K562 (cell line): ENCODE measurements around the gene RNF13. TPM values are rescaled to one million over a fixed set of nuclear protein-coding genes. Genes with fewer than 3 reads are reported as not detected.
"Not testable (repeated sequence)": the region's sequence is repeated elsewhere in the genome, so short reads cannot be mapped to it uniquely, and the experiment has no call there.

ENCODE experiments used
- ATAC-seq: fragments of 200-7000 bp; cut with Tn5 transposase; 3 replicates; pipeline ENCODE4 v1.9.1; 2020; ENCODE audit warnings: moderate library complexity
- BruUV-seq: library from RNA; stranded (reverse); fragments of 400-500 nt; replicated peaks from 2 replicates; lab custom pipeline; 2021; lab: Mats Ljungman, UMichigan
- CTCF ChIA-PET: fragments of 300-600 bp; formaldehyde crosslinking; extraction: SDS; loops from one replicate; lab custom pipeline; 2021; ENCODE audit warnings: low intra/inter-chr PET ratio; lab: Yijun Ruan, JAX
- POLR2A ChIA-PET: fragments of 300-600, 350-650 bp; sonication (Branson Sonifier 250); formaldehyde crosslinking; extraction: SDS; loops from one replicate; lab custom pipeline; 2021; ENCODE audit warnings: antibody characterized with exemption, inconsistent platforms; lab: Yijun Ruan, JAX
- DNase-seq, 4 experiments: peaks; one replicate each; pipeline versions ENCODE4 v3.0.0 to v3.0.0-alpha.2; 2011 to 2018; ENCODE audit warnings: low spot score in 3 of 4, mixed read lengths in 3 of 4; ENCODE audit errors: extremely low read depth in 1 of 4
- FAIRE-seq: peaks from 2 replicates; lab custom pipeline; 2011; peaks lifted over from hg19 to GRCh38; lab: Jason Lieb, UNC
- H2AFZ ChIP-seq: 2 replicates; pipeline ENCODE4 v1.6.0; 2011; ENCODE audit warnings: low read depth, low read length, control low read depth, inconsistent platforms
- H3K27ac ChIP-seq: fragments of 200-600 bp; 3 replicates; pipeline ENCODE4 v1.8.0; 2011; ENCODE audit warnings: low read depth, mild to moderate bottlenecking, control low read depth, inconsistent platforms, low read length, moderate library complexity, mixed read lengths; ENCODE audit errors: extremely low read depth
- H3K27me3 ChIP-seq, 2 experiments: fragments of 300-600 bp in 1 of 2; 2 replicates in 1 of 2; 3 replicates in 1 of 2; pipeline versions ENCODE4 v1.6.0 to v1.8.0; 2011; ENCODE audit warnings: inconsistent platforms in 2 of 2, low read length in 2 of 2, mild to moderate bottlenecking in 1 of 2, mixed read lengths in 1 of 2, moderate library complexity in 1 of 2; ENCODE audit not compliant: control insufficient read depth in 2 of 2, insufficient read depth in 2 of 2
- H3K36me3 ChIP-seq: fragments of 300-600 bp; 3 replicates; pipeline ENCODE4 v1.8.0; 2011; ENCODE audit warnings: mild to moderate bottlenecking, low read length, inconsistent platforms; ENCODE audit not compliant: control insufficient read depth, insufficient read depth
- H3K4me1 ChIP-seq, 2 experiments: fragments of 200-600 bp in 1 of 2; replicated peaks in 1 of 2; 2 replicates in 1 of 2; 3 replicates in 1 of 2; pipeline versions ENCODE4 v1.5.1 to v1.8.0; 2011; ENCODE audit warnings: inconsistent platforms in 2 of 2, low read length in 2 of 2, mild to moderate bottlenecking in 1 of 2, mixed read lengths in 1 of 2, moderate library complexity in 1 of 2; ENCODE audit not compliant: control insufficient read depth in 2 of 2, insufficient read depth in 2 of 2
- H3K4me2 ChIP-seq: 2 replicates; pipeline ENCODE4 v1.6.1; 2011; ENCODE audit warnings: low read length, control low read depth, inconsistent platforms, mixed read lengths; ENCODE audit not compliant: insufficient read depth
- H3K4me3 ChIP-seq: fragments of 200-600 bp; sonication (generic), shearing (Covaris generic); 2 replicates; pipeline ENCODE4 v1.5.1; 2016; ENCODE audit warnings: control low read depth, inconsistent platforms
- H3K79me2 ChIP-seq: fragments of 200-600 bp; 3 replicates; pipeline ENCODE4 v1.8.0; 2011; ENCODE audit warnings: low read length, inconsistent platforms; ENCODE audit not compliant: control insufficient read depth, insufficient read depth
- H3K9ac ChIP-seq, 2 experiments: 2 replicates each; pipeline versions ENCODE4 v1.6.0 to v1.6.1; 2011; ENCODE audit warnings: low read depth in 2 of 2, low read length in 2 of 2, control low read depth in 1 of 2, inconsistent platforms in 1 of 2, mild to moderate bottlenecking in 1 of 2, mixed read lengths in 1 of 2; ENCODE audit not compliant: insufficient read depth in 1 of 2
- H3K9me1 ChIP-seq: one replicate; pipeline ENCODE4 v1.6.0; 2011; ENCODE audit warnings: inconsistent platforms, mild to moderate bottlenecking, low read length, moderate library complexity; ENCODE audit not compliant: control insufficient read depth, insufficient read depth
- H3K9me3 ChIP-seq: replicated peaks from 2 replicates; pipeline ENCODE4 v1.5.1; 2011; ENCODE audit warnings: low read depth, low read length, inconsistent platforms; ENCODE audit not compliant: control insufficient read depth, insufficient read depth
- H4K20me1 ChIP-seq: replicated peaks from 2 replicates; pipeline ENCODE4 v1.6.1; 2011; ENCODE audit warnings: low read length, inconsistent platforms, mixed read lengths; ENCODE audit not compliant: control insufficient read depth, insufficient read depth
- CUX1 ChIP-seq: fragments of 200-800 bp; sonication (Bioruptor generic); IDR thresholded peaks from 2 replicates; pipeline ENCODE4 v1.6.1; 2016; ENCODE audit warnings: missing genetic modification characterization, missing compliant biosample characterization
- WGBS: fragments of 100-300 bp; shearing (Covaris generic); methylation state at CpG from one replicate; pipeline ENCODE4 v1.1.6; 2016; ENCODE audit warnings: low coverage, mixed read lengths; ENCODE audit not compliant: insufficient coverage; ENCODE audit errors: missing lambda C conversion rate; 5-methylcytosine and 5-hydroxymethylcytosine counted together
- in situ Hi-C: fragments of 300-500 bp; cut with MboI; formaldehyde crosslinking; loops from 4 replicates; pipeline ENCODE4 v1.15.0; 2018; ENCODE audit warnings: inconsistent platforms, mixed read lengths
- intact Hi-C: fragments of 100-400 bp; cut with micrococcal nuclease; formaldehyde crosslinking; loops from 2 replicates; pipeline ENCODE4 v1.14.2; 2022
- polyA plus RNA-seq, 8 experiments: library from polyadenylated mRNA; depleted of rRNA in 4 of 8; stranded (reverse) in 5 of 8; unstranded in 3 of 8; fragments of >200 nt; fragmentation: Nextera tagmentation in 2 of 8; fragmentation: Illumina TruSeq in 1 of 8; extraction: Ambion mirVana in 2 of 8; extraction: Trizol in 1 of 8; gene quantifications; 2 replicates each; pipeline versions ENCODE4 v1.2.1 to v1.2.3, GENCODE V29; 2011 to 2014; ENCODE audit warnings: inconsistent platforms in 1 of 8, missing spikeins in 1 of 8
- total RNA-seq, 7 experiments: library from RNA; depleted of rRNA in 6 of 7; stranded (reverse); fragments of >200 nt in 6 of 7; fragmentation: Illumina TruSeq in 2 of 7; extraction: Trizol in 2 of 7; gene quantifications; 2 replicates each; pipeline versions ENCODE4 v1.2.1 to v1.2.3, GENCODE V29; 2011 to 2021; ENCODE audit warnings: low replicate concordance in 1 of 7

RNF13 gene
- total and polyA plus RNA-seq, 9 of the 15 experiments (the other 6 are each of a cell fraction or from before 2014, with no cell fraction given) = 12.7 to 35.8 (median 18.9) TPM

DNA sequence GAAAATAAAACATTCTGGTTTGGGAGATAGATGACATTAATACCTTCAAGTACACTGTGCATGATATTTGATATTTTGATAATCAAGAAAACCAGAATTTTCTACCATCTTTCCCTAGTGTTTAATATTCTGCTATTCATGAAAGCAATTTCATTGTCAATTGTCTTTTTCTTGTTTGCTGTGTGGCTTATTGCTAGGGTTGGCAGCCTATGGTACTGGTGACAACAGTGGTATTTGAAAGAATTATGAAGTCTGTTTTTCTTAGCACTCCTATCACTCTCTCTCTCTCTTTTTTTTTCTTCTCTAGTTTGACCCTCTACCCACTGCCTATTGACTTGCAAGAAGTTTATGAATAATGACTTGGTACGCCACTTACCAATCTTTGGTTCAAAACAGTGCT lies 15.4 kb downstream of the RNF13 start (continued):
- TF ChIP-seq CUX1 (CRISPR knock-in tag) = no peak
- TF ChIP-seq, all 486 proteins: peak for 0

DNA sequence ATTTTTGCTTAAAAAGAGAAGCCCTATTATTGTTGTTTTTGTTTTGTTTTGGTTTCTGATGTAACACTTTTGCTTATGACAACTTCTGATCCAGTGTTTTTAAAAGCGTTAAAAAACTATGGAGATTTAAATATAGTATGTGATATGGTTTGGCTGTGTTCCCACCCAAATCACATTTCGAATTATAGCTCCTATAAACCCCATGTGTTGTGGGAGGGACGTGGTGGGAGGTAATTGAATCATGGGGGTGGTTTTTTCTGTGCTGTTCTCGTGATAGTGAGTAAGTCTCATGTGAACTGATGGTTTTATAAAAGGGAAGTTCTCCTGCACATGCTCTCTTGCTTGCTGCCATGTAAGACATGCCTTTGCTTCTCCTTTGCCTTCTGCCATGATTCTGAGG lies 16.6 kb downstream of the RNF13 start:
- H3K9me3 ChIP-seq, H3K27ac ChIP-seq, H3K4me2 ChIP-seq, H3K27me3 ChIP-seq, H2AFZ ChIP-seq, in situ Hi-C loops, H3K4me3 ChIP-seq, H3K79me2 ChIP-seq, H3K9me1 ChIP-seq, DNase-seq, H3K9ac ChIP-seq, H3K36me3 ChIP-seq, CTCF ChIA-PET, H4K20me1 ChIP-seq, BruUV-seq, H3K4me1 ChIP-seq, ATAC-seq, intact Hi-C loops, POLR2A ChIA-PET, FAIRE-seq: not testable (repeated sequence)
- WGBS = 10% methylated on average over 4 of the region's 4 CpGs
